ENCODE data around the gene EXOC3L4.

The EXOC3L4 gene

DNA sequence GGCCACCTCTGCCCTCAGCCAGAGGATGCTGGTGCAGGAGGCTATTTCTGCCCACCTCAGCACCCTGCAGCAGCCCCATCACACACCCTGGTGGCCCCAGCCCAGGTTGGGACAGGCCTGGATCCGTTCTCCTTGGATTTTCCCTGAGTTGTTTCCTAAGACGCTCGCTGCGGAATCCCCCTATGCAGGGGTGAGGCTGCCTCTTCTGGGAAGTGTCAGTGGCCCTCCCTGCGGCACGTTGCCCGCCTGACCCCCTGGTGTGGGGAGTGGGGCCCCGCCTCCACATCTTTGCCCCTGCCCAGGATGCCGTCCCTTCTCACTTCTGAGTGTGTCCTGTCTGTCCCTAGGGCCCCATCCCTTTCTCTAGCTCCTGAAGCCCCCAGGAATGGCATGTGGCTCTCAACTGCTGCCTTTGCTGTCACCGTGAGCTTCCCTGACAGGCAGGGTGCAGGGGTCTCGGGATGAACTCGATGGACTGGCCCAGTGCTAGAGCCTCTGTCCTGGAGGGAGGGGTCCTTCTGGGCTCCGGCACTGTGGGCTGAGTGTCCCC lies 594 bp upstream of the EXOC3L4 start:
- no peak for DNase-seq

DNA sequence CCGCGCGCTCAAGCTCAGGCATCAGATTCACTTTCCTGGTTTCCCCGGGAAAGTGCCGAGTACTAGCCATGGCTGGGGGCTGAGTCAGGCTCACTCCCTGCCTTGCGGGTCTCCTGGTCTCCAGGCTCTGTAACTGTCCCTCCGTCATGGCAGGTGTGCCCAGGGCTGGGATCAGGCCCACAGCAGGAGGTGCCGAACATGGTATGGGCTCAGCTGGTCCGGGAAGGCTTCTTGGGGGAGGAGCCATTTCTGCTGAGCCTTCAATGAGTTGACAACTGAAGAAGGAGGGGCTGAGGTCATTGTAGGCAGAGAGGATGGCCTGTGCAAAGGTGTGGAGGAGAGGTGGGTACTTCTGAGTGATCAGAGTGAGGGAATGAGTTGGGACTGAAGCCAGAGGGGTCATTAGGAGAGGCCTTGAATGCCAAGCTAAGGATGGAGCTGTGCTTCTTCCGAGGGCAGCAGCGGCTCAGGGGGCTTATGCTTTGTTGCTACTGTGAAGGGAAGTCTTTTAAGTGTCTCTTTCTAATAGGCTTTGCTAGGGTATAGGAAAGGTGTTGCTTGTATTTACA lies 769 bp downstream of the EXOC3L4 start:
- no peak for DNase-seq

DNA sequence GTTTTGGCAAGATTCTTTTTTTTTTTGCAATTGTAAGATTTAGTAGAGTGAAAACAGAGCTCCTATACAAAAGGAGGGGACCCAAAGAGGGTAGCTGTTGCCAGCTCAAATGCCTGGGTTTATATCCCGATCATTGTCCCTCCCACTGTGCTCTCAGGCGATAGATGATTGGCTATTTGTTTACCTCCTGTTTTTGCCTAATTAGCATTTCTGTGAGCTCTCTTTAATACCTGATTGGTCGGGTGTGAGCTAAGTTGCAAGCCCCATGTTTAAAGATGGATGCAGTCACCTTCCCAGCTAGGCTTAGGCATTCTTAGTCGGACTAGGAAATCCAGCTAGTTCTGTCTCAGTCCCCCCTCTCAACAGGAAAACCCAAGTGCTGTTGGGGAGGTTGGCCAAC lies 1.9 kb downstream of the EXOC3L4 start:
- no peak for DNase-seq

DNA sequence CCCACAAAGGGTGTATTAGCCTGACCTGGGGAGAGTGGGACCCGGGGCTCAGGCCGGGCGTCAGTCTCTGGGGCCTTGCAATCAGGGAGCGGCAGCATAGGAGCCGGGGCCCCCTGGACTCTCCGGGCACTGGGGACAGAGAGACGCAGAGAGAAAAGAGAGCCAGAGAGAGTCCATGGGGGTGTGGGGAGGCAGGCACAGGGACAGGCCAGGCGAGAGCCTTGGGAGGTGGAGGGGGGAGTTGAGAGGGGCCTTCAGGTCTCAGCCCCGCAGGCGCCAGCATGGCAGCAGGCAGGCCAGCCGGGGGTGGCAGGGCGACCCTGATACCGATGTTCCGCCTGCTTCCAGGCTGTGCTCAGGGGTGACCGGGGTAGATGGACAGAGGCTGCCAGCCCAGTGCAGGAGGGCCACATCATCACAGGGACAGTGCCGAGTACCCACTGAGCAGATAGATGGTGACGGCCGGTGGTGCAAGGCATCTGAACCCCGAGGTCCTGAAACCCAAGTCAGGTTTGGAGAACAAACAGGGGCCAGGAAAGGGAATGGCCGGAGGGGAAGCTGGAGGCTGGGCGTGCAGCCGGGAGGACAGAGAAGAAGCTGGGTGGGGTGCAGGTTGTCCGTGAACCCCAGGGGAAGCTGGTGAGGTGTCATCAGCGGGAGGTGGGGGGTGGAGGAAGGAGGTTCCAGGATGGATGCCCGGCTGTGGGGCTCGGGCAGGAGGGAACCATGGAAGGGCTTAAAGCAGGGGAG lies 2.9 kb downstream of the EXOC3L4 start:
- no peak for DNase-seq

GRCh38 chr14:103097994-103098957 lies 3.8 kb downstream of the EXOC3L4 start:
- DNase-seq = no peak

DNA sequence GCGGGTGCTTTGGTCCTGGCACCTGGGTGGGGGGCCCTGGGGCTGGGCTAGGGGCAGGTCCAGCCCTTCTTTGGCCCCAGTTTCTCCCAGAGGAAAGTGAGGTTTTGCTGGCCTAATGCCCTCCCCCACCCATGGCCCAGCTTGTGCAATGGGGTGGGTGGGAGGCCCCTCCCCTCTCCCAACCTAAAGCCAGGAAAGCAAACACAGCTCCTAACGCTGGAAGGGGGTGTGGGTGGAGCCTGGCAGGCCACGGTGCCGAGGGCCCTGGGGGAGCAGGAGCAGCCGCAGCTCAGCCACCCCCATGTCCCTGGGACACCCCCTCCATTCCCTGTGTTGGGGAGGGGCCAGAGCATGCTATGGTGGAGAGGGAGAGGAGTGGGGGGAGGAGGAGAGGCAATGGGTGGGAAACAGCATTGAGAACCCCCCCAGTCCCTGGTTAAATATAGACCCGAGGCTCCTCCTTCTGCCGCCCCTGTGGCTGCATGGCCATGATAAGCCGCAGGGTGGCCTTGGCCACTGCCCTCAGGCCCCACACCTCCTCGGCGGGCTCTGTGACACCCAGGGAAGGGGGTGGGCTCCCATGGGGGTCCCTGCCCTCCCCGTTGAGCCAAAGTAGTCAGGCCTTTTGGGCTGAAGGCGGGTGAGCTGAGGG lies 4.7 kb downstream of the EXOC3L4 start:
- DNase-seq = no peak

DNA sequence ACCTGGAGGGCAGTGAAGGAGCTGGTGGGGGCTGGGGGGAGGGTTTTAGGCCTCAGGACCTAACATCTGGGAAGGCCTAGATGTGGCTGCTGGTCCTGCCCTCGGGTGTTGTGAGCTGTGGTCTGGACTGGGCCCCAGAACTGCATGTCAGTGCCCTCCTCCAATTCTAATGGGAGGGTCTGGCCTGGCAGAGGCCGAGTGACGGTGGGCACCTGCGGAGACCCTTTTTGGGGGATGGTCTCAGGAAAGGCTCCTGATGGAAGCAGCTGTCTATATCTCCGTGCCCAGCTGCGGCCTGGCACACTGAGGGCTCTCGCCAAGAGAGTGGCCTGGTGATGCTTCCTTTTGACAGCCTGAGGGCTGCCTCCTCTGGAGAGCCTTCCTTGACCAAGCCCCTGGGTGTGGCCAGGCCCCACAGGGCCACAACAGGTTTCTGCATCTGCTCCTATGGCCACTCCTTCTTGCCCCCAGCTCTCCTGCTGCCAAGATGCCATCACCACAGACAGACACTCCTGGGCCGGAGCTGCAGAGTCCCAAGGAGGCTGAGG lies 5.3 kb downstream of the EXOC3L4 start:
- DNase-seq = no peak

DNA sequence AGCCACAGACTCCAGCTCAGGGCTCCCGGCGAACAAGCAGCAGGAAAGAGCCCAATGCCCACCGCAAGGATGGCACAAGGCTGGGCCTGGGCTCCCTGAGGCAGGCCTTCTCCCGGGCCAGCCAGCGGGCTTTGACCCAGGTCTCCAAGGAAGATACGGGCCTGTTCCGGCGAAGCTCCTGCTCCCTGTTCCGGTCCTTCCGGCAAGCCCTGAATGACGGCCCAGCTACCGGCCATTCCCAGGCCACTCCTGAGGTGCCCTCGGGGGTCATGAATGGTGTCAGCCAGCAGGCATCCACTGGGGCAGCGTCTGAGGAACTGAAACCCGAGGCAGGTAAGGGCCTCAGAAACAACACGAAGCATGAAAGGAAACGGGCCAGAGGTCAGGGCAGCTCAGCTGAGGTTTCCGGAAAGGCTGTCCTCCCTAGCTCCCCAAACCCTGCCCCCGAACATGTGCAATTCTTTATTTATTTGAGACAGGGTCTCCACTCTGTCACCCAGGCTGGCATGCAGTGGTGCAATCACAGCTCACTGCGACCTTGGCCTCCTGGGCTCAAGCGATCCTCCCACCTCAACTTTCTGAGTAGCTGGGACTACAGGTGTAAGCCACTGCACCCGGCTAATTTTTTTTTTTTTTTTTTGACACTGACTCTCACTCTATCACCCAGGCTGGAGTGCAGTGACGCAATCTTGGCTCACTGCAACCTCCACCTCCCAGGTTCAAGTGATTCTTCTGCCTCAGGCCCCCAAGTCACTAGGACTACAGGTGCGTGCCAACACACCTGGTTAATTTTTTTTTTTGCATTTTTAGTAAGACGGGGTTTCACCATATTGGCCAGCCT lies 6.0 kb downstream of the EXOC3L4 start:
- no peak for DNase-seq

DNA sequence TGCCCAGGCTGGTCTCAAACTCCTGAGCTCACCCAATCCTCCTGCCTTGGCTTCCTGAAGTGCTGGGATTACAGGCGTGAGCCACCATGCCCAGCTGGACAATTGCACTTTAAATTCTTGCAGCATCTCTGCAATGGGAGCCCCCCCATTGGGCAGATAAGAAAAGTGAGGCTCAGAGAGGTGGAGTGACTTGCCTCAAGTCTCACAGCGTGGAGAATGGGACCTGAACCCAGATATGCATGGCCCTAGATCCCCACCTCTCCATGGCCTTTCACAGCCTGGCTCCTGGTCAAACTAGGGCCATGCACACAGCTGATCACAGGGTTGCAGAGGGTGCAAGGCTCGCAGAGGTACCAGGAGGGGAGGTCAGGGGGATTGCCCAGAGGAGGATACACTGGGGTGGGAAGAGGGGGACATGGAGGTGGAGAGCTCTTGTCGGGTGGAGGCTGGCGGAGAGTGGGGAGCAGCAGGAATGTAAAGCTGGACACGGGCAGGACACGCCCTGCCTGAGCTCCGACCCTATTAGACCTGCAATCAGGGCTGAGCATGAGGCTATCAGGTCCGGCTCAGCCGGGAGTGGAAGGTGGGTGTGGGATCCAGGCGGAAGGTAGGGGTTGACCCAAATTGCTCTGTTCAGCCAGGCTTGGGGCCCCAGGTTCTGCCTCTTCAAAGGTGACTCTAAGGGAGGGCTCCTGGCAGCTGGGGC lies 6.9 kb downstream of the EXOC3L4 start:
- DNase-seq = no peak

DNA sequence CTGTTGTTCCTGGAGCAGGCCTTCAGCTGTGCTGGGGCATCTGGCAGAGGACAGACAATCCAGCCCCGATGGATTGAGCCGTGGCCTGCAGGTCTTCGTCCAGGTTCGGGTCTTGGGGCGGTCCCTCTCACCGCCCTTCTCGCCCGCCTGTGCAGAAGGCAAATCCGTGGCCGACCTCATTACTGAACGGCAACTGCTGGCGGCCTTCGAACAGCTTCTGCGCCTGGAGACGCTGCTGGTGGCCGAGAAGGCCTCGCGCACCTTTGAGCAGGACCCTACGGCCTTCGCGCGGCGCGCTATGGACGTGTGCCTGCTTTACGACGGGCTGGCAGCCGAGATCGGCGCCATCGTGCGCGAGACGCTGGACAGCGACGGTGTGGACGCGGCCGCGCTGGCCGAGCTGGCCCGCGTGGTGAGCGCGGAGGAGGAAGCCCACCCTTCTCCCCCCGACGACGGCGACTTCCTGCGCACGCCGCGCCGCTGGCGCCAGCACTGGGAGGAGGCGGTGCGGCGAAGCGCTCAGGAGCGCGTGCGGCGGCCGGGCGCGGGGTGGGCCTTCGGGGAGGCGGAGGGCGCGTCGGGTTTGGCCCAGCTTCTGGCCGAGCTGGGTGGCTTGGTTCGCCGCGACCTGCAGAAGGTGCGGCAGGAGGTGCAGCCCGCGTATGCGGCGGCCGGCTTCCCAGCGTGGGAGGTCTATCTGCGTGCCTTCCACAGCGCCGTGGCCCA lies 7.6 kb downstream of the EXOC3L4 start:
- DNase-seq = no peak

DNA sequence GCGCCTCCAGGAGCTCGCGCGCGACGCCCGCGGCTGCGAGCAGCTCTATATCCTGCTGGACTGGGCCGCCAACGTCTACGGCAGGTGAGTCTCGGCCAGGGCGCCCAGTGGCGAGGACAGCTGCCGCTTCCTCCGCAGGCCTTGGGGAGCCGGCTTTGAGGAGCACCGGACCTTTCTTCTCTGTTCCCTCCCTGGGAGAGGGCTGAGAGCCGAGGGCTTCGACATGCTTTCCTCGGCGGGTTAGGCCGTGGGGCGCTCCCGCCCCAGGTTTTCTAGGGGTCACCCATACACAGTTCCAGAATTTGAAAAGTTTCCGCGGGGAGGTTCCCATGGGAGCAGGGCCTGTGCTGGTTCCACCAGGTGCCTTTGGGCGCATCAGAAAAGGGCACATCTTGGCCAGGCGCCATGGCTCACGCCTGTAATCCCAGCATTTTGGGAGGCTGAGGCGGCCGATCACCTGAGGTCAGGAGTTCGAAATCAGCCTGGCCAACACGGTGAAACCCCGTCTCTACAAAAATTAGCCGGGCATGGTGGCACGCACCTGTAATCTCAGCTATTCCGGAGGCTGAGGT lies 8.2 kb downstream of the EXOC3L4 start:
- no peak for DNase-seq

- DNase-seq = no peak
Measured at GRCh38 chr14:103103461-103104388, 9.2 kb downstream of the EXOC3L4 start.

DNA sequence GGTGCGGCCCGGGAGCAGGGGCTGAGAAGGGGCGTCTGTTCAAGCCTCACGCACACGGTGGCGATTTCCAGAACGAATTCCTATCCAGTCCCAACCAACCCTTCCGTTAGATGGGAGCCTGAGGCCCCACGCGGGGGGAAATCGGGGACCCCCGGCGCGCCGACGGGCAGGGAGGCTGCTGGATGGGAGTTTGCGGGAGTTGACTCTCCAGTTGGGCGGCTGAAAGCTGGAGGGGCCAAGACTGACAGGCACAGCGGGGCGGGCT lies 9.8 kb downstream of the EXOC3L4 start:
- DNase-seq = no peak

GRCh38 chr14:103104654-103105452 lies 10.3 kb downstream of the EXOC3L4 start:
- DNase-seq = peak; percentile 60 to 77

GRCh38 chr14:103105580-103106150 lies 11.1 kb downstream of the EXOC3L4 start:
- DNase-seq = no peak

DNA sequence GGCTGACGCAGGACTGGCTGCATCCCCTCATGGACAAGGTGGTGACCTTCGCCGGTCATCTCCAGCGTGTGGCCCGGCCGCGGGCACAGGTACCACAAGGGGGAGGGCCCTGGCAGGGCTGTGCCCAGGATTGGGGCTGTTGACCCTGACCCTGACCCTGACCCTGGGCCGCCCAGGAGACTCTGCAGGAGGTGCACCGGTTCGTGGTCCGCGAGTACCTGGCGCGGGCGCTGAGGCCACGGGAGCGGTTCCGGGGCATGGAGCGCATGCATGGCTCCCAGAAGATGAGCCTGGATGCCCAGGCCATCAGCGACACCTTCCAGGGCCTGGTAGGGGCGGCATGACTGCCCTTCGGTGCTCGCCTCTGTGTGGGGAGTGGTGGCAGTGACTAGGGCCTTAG lies 12.9 kb downstream of the EXOC3L4 start:
- no peak for DNase-seq

- DNase-seq = no peak
Measured at GRCh38 chr14:103107941-103108748, 13.6 kb downstream of the EXOC3L4 start.

Measured in stimulated activated CD4-positive, alpha-beta T cell treated with anti-CD3 and anti-CD28 coated beads, Interleukin-4, amount 100 ng/mL, for 4 hours (primary cell).